NCI-H446 treated with DMSO at 0.1 percent for 48 hours (cell line): Measurements from ENCODE around the gene AUTS2.

Source experiments
- DNase-seq: peaks from one replicate; lab custom pipeline; 2025; lab: John Stamatoyannopoulos, UW

AUTS2 gene

GRCh38 chr7:69857014-69857413 is 258.7 kb downstream of the AUTS2 start:
- DNase-seq, result no peak

GRCh38 chr7:69858471-69858870 is 260.2 kb downstream of the AUTS2 start:
- DNase-seq, result no peak

GRCh38 chr7:69859342-69859741 is 261.1 kb downstream of the AUTS2 start:
- DNase-seq, result no peak

GRCh38 chr7:69860486-69860885 is 262.2 kb downstream of the AUTS2 start:
- DNase-seq, result no peak

GRCh38 chr7:69860941-69861622 is 262.8 kb downstream of the AUTS2 start:
- no peak for DNase-seq

DNA sequence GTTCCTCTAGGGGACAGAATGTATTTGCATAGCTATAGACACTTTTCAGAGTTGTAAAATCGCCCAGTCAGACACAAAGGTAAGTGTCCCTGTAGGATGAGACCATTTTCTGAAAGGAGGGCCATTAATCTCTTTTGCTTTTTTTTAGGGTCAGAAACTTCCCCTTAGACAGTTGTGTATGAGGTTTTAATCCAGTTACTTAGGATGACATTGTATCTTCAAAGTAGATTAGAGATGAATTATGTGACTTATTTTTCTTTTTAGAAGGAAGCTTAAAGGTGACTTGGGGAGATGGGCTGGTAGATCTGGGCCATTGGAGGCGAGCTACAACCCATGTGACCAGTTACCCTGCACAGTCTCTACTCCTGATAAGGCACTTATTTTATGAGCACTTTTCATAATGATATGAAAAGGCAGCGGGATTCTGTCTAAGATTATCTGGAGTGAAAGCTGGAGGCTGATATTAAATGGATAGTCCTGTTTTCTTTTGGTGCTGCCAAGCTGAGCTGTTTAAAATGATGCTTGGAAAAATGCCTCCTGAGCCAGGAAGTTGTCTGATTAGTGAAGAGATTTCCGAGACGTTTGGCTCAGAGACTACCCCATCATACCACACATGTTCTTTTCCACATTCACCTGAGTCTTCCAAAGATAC is 264.3 kb downstream of the AUTS2 start:
- no peak for DNase-seq

GRCh38 chr7:69864274-69864673 is 266.0 kb downstream of the AUTS2 start:
- peak; percentile 55 for DNase-seq

DNA sequence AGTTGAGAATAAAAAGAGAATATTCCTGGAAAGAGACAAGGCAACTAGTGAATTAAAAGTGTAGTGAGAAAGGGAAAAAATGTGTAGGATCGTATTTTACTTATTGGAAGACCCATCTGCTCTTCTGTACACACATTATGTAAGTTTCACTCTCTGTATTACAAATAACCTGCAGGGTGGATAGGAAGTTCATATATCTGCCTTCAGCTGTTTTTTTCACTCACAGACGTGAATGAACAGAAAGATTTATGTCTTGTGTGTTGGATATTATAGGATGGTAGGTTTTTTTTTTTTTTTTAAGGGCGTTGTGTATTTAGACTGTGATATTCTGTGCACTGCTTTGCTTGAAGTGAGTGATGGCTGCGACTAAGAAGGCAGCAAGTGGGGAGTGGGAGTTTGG is 266.5 kb downstream of the AUTS2 start:
- peak; percentile 55 for DNase-seq

DNA sequence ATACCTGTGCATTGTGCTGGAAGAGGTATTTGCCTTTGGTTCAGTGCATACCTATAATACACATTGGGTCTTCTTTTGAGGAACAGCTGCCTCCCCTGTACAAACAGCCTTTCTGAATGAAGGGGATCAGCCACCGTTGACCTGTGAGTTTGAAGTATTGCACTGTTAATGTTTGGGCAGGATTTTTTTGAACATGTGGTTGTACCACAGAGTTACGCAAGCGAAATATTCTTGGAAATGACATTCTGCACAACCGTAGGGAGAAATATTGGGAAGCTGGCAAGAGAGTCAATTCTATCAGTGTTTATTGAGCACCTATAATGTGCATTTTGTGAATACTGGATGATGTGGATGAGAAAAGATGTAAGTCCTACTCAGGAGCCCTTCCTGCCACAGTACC is 270.6 kb downstream of the AUTS2 start:
- no peak for DNase-seq

DNA sequence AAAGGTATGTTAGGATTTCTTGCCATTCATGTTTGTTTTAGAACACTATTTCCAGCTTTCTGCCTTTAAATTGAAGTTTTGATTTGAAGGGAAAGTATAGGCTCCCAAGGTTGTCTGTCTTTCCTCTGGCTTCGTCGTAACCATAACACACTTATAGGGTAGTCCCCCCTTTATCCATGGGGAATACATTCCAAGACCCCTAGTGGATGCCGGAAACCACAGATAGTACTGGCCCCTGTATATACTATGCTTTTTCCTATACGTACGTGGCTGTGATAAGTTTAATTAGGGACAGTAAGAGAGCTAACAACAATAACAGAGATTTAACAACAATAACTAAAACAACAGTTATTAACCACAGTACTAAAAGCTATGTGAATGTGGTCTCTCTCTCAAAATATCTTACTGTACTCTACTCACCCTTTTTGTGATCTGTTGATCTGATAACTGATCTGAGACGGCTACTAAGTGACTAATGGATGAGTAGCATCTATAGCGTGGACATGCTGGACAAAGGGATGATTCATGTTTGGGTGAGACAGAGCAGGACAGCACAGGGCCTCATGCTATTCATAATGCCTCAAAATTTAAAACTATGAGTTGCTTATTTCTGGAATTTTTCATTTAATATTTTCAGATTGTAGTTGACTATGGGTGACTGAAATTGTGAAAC is 273.1 kb downstream of the AUTS2 start:
- no peak for DNase-seq

GRCh38 chr7:69871886-69872569 is 273.8 kb downstream of the AUTS2 start:
- no peak for DNase-seq

DNA sequence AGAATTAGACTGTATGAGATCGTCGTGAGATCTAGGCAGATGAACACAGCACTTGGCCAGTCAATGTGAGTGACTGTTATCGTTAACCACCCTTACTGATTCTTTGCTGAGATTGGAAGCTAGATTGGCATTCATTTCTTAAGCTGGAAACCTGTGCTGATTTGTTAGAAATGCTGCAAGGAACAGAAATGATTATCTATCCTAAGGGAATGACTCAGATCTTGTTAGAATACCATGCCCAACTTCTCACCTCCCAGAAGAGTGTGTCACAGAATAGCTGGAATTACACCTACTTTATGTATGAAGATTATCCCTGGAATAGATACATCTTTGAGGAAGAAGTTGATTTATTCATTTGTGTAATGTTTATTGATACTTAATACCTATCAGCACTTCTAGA is 275.2 kb downstream of the AUTS2 start:
- DNase-seq, result no peak

- DNase-seq, result no peak
Observed at GRCh38 chr7:69878015-69878414, 279.7 kb downstream of the AUTS2 start.

DNA sequence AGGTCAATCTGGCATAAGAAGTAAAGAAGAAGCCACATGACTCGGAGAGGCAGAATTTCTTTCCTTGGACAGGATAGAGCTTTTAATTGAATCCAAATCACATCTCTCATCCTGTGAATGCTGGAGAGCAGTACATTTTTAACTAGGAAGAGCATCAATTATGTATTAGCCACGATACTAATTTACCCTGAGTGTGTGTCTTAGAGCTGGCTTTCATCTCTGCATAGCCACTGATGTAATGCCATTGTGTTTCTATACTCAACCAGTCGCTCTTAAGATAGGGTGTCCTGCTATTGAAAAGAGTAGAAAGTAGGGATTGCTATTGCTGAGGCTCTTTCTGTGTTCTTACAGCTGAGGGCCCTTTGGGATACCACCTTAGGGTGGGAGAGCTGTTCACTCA is 280.3 kb downstream of the AUTS2 start:
- no peak for DNase-seq

- no peak for DNase-seq
Observed at GRCh38 chr7:69879989-69880388, 281.7 kb downstream of the AUTS2 start.

DNA sequence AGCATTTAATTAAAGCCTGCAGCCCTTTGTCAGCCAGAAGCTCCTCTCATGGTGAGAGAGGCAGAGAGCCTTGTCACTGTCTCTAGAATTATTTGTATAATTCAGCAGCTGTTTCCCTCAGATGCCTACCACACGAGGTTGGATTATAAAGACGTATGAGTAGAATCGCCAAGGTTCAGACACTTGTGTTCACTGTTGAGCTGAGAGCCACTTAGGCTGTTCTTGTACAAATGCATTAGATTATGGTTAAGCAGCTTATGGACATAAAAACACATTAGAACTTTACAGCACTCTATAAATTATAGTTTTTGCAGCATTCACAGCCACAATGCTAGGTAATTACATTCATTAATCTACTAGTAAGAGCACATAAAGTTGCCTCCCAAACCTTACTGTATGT is 282.6 kb downstream of the AUTS2 start:
- no peak for DNase-seq

DNA sequence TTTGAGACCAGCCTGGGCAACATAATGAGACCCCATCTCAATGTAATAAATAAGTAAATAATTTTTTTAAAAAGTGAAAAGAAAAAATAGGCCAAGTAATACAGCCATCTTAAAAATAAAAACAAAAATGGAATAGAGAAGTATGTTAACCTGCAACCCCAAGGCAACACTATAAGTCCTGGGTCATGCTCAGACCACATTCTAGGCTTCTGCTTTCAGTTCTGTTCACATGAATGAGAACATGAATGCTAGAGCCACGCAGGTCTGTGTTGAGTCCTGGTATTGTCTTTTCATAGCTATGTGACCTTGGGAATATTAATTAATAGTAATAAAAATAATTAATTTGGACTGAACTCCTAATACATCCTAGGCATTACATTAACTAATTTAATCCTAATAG is 284.0 kb downstream of the AUTS2 start:
- no peak for DNase-seq

DNA sequence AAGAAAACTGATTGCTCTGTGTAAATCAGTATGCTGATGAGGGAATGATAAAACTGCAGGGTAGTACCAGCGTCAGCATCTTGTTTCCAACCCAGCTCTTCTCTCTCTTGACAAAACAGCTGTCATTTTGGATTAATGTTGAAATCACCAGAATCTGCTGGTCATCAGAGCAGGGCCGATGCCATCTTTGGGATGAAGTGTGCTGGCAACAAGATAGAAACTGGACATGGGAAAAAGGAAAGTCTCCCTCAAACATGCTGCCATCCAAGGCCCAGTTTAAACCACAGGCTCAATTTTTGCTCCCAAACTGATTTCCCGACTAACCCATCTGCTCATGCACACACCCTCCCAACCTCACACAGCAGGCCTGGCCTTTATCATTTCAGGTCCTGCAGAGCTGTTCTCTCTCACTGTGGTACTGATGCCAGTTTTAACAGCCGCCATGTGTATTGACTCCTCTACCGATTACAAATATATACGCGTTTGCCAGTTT is 285.2 kb downstream of the AUTS2 start:
- DNase-seq, result no peak

DNA sequence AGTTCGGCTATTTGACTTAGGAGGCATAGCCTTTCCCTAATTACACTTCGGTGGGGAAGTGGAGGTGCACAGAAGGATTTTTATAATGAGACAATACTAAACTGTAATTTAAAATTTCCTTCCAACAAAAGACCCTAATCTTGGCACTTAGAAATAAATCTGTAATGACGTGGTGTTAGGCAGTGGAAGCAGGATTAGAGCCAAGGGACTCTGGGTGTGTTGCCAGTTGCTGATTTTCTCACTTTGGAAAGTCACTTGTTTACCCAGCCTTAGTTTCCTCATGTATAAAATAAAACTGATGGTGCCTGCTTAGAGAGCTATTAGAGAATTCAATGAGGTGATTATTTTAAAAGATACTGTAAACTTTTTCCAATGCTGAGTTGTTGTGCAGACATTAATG is 287.2 kb downstream of the AUTS2 start:
- DNase-seq, result no peak

DNA sequence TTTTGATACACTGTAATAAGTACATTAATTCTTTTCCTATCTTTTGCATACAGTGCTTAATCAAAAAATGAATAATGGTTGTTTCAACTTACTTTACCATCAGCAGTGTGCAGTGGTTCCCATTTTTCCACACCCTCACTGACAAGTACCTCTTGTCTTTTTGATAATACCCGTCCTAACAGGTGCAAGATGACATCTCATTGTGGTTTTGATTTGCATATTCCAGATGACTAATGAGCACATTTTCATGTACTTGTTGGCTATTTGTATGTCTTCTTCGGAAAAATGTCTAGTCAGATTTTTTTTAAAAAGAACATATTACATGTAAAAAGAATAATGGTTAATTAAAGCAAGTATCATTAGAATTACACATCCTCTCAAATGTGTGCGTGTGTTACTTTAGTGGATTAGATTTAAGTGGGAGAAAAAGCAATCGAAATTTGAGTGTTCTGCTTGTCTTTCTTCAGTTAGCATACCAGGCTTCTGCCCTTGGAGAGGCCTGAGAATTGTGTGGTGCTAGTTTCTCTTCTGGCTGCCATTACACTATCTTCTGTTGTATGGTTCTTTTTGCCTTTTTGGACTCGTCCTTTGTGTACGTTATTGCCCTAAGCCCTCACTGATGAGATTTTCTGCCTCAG is 291.2 kb downstream of the AUTS2 start:
- no peak for DNase-seq

DNA sequence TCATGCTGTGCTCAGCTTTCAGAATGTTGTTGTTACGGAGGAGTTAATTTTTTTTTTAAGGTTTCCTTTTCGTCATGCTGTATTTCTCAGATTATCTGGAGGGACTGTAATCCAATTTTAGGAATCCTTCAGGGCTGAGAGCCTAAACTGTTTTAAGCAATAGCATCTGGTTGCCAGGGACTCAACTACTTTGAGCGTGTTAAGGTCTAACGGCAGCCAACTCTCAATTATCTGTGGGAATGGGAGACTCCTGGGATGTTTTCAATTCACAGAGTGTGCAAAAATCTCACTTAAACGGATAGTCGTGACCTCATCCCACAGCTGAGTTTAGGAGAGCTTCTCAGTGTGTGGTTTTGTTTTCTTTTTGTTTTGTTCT is 291.7 kb downstream of the AUTS2 start:
- DNase-seq, result no peak

- no peak for DNase-seq
Observed at GRCh38 chr7:69892790-69893189, 294.5 kb downstream of the AUTS2 start.
